ENCODE measurements around the gene LSM7.

The LSM7 gene

DNA sequence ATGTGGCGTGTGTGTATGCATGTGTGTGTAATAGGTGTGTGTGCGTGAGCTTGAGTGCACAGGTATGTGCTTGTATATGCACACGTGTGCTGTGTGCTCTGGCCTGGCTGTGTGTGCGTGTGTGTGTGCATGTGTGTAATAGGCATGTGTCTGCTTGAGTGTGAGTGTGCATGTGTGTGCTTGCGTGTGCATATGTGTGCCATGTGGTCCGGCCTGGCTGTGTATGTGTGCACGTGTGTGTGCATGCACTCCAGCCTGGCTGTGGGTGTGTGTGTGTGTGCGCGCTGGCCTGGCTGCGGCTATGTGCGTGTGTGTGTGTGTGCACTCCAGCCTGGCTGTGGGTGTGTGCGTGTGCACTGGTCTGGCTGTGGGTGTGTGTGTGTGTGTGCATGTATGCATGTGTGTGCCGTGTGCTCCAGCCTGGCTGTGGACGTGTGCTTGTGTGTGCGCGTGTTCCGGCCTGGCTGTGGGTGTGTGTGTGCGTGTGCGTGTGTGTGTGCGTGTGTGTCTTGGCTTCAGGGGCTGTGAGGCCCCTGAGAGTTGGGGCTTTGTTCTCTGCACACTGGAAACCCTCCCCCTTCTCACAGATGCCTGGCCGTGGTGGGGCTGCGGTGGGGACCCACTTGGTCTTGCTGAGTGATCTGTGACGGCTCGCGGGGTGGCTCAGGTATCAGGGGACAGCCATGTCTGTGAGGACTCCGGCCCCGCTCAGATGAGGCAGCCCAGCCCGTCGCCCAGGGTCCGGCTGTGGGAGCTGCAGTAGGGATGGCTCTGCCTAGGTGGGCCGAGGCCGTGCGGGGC is 8.3 kb upstream of the LSM7 start:
- DNase-seq, result no peak

DNA sequence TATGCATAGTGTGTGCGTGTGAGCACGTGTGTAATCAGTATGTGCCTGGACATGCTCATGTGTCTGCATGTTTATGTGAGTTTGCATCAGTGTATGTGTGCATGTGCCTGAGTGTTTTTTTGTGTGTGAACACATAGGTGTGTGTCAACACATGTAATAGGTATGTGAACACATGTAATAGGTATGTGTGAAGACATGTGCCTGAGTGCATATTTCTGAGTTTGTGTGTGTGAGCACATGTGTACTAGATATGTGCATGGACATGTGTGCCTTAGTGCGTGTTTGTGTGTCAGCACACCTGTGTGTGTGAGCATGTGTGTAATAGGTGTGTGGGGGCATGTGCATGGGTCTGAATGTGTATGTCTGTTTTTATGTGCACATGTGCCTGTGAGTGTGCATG is 7.5 kb upstream of the LSM7 start:
- no peak for DNase-seq

DNA sequence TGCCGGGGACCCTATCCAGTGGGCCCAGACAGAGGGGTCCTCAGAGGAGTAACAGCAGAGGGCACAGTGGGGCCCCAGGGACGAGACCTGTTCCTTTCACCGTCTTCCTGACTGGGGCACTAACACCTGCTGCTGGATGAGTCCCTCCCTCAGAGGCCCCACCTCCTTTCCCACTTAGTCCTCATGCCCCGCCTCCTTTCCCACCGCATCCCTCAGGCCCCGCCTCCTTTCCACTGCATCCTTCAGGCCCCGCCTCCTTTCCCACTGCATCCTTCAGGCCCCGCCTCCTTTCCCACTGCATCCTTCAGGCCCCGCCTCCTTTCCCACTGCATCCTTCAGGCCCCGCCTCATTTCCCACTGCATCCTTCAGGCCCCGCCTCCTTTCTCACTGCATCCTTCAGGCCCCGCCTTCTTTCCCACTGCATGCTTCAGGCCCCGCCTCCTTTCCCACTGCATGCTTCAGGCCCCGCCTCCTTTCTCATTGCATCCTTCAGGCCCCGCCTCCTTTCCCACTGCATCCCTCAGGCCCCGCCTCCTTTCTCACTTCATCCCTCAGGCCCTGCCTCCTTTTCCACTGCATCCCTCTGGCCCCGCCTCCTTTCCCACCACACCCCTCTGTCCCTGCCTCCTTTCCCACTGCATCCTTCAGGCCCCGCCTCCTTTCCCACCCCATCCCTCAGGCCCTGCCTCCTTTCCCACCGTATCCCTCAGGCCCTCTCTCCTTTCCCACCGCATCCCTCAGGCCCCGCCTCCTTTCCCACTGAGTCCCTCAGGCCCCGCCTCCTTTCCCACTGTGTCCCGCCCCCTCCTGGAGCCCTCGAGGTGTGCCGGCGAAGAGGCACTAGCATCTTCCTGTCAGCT is 6.8 kb upstream of the LSM7 start:
- DNase-seq, result no peak

DNA sequence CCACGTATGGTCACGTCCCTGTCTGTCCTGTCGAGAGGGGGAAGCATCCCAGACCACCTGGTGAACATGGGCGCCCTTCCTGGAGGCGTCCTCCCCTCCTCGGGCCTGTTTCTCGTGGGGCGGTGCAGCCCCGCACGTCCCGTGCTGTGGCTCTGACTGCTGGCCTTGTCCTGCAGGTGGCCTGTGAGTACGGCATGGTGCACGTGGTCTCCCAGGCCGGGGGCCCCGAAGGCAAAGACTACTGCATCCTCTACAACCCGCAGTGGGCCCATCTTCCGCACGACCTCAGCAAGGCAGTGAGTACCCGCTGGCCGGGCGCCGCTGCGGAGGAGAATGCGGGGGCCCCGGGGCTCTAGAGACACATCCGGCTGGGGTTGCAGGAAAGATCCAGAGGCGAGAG is 6.0 kb upstream of the LSM7 start:
- no peak for DNase-seq

DNA sequence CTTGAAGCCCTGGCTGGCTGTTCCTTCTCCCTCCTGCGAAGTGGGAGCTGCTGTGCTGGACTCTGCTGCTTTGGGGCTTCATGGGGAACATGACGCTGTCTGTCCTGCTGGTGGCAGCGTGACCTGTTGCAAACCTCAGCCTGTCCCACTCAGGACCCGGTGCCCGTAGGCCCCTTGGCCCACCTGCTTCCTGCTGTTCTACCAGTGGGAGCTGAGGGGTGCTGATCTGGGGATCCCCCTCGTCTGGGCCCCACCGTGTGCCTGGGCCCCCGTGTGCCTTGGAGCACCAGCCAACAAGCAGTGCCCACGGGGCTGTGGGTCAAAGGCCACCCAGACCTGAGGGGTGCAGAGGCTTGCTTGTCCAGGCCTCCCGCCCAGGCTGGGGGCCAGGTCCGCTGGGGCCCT is 5.4 kb upstream of the LSM7 start:
- no peak for DNase-seq

DNA sequence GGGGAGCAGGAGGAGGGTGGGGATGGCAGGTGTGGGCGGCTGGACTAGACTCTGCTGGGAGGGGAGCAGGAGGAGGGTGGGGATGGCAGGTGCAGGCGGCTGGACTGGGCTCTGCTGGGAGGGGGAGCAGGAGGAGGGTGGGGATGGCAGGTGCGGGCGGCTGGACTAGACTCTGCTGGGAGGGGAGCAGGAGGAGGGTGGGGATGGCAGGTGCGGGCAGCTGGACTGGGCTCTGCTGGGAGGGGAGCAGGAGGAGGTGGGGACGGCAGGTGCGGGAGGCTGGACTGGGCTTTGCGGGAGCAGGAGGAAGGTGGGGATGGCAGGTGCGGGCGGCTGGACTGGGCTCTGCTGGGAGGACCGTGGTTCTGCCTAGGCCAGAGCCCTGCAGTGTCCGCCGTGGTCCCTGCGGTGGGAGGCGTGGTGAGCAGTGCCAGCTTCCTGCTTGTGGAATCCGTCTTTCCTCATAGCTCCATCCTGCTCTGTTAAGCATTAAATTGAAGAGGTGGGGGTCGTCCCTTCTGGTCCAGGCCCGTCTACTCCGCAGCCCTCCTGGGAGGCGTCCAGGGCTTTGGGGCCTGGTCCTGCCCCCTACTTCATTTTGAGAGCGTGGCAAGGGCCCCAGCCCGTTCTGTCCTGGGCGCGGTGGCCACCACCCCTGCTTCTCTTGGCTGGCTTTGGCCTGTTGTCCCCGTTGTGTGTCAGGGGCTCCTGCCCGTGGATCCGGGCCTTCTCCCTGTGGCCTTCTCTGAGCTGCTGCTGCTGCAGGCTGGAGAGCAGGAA is 4.8 kb upstream of the LSM7 start:
- DNase-seq, result peak; percentile 43

DNA sequence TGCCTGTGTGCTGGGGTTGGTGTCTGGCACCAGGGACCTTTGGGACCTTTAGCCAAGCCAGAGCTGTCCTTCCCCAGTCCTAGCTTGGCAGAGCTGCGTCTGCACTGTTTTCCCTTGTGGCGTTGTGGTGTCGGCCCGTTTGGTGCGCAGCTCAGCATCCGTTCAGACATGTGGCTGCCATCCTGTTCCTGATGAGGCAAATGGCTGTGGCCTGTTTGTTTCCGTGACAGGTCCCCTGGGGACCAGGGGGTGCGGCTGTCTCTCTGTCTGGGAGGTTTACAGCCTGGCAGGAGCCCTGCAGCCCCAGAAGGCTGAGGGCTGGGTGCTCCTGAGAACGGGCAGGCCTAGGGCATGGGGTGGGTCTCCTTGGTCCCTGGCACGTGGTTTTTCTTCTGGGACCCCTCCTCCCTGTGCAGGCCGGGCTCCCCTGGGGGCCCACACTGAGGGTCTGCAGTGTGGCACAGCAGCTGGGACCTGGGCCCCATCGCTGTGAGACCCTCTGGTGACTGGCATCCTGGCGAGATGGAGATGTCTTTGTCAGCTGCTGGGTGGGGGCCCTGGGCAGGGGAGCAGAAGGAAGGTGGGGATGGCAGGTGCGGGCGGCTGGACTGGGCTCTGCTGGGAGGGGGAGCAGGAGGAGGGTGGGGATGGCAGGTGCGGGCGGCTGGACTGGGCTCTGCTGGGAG is 4.1 kb upstream of the LSM7 start:
- no peak for DNase-seq

DNA sequence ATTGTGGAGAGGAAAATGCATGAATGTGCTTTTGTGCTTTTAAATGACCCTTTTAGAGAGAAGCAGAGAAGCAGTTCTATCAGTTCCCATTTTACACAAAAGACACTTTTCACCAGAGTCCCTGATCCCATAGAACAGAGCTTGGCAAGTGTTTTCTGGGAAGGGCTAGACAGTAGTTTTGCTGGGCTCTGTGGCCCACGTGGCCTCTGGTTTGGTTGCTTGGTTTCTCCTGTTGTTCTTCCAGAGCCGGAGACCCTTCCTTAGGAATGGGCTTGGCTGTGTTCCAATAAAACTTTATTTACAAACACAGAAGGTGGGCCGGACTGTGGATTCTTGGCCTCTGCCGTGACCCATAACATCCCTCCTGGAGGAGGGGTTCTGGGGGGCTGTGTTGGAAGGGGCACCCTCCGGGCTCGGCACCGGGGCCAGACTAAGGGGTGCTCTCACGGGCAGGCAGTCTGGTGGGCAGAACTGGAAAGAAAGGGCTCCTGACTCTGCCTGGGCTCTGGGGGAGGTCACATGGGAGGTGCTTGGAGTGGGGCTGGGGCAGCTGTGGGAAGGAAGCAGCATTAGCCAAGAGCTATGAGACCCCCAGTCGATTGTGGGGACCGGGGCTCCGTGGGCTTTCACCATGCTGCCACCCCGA is 3.3 kb upstream of the LSM7 start:
- no peak for DNase-seq

DNA sequence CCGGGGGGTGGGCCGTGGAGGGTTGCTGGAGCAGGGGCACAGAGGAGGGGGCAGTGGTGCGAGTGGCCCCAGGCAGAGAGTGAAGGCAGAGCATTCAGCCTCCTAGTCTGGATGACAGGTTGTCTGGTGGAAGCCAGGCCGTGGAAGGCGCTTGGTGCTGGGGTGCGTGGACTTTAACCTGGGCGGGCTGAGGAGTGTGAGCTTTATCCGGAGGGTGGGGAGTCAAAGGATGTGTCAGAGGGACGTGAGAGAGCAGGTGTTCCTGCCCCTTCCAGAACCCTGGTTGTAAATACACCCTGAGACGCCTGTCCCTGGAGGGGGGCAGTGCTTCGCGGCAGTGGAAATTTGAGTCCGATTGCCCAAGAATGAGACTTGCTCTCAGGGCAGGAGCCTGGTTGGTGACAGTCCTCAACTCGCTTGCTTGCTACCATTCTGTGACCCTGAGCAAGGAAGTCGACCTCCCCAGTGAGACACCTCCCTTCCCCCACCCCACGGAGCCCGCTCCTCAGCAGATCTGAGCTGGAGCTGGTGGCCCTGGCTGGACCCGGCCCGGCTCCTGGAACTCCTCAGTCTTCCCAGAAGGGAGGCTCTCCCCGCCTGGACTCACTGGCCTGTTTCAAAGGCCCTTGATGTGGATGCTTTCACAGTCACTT is 2.4 kb upstream of the LSM7 start:
- no peak for DNase-seq

DNA sequence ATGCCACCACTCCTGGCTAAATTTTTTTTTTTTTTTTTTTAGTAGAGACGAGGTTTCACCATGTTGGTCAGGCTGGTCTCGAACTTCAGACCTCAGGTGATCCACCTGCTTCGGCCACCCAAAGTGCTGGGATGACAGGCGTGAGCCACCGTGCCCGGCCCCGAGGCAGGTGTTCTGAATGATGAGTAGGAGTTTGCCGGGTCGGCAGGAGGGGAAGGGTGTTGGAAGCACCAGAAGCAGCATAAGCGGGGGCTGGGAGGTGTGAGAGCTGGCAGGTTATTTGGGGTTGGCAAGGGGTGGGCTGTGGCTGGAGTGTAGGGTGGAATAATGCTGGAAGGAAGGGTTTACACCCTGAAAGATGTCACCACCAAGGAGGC is 1.9 kb upstream of the LSM7 start:
- no peak for DNase-seq

DNA sequence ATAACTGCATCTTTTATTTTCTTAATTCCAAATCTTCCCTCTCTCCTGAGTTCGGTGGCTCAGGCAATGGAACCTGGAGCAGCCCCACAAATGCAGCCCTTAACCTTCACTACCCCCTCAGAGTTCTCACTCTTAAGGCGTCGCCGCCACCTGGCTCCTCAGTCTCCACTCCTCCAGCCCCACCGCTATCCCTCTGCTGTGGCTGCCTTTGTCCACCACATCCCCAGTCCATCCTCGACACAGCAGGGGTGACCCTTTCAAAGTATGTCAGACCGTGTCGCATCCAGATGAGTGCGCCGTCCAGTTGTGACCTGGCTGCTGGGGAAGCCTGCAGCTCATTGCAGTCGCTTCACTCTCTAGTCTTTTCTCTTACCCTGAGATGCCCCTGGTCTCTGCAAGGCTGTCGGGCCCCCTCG is 1.1 kb upstream of the LSM7 start:
- peak; percentile 18 for DNase-seq

DNA sequence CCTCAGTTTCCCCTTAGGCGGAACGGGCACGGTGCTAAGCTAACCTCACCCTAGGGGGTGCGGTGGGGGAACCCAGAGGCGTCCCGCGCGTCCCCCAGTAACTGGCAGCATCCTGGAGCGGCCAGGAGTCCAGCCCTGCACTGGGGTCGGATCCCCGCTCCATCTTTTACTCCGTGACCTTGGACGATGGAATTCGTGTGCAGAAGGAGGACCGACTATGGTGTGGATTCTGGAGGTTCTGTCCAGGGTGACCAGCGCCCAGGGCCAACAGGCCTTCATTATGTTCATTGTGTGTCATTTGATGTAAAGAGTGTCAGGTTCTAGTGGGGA is 728 bp upstream of the LSM7 start:
- DNase-seq, result no peak

DNA sequence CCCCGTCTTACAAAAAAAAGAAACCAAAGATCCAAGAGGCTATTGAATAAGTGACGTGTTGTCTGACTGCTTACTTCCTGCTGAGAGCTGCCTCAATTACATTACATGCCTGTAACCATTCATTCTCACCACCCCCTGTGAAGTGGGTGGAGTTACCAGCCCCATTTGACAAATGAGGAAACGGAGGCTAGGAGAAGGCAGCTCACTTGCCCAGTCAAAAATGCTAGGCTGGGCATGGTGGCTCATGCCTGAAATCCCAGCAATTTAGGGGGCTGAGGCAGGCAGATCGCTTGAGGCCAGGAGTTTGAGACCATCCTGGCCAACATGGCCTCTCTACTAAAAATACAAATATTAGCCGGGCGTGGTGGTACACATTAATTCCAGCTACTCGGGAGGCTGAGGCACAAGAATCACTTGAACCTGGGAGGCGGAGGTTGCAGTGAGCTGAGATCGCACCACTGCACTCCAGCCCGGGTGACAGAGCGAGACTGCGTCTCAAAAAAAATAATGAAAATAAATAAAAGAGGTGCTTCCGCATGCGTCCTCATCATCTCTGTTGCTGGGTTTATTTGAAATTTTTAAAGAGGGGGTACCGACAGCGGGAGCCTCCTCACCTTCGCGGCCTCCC is 499 bp downstream of the LSM7 start:
- DNase-seq, result peak; percentile 51

DNA sequence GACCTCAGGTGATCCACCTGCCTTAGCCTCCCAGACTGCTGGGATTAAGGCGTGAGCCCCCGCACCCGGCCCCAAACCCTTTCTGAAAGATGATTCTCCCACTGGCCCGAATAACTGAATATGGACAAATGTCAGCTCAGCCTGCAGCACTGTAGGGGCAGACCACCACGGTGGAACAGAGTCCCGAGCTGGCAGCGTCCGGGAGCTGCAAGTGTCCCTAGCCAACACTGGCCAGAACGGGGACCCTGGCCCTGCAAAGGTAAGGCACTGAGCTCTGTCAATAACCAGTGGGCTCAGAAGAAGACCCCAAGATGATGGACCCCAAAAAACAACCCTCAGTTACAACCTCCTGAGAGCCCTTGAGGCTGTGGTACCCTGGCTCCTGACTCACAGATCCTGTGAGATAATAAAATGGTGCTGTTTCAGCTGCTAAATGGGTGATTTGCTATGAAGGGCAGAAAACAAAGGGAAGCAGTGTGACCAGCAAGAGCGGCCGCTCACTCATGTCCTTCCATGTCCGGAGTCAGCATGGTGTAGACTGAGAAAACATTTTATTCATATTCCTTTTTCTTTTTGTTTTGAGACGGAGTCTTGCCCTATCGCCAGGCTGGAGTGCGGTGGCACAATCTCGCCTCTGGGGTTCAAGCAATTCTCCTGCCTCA is 1.6 kb downstream of the LSM7 start:
- DNase-seq, result no peak

DNA sequence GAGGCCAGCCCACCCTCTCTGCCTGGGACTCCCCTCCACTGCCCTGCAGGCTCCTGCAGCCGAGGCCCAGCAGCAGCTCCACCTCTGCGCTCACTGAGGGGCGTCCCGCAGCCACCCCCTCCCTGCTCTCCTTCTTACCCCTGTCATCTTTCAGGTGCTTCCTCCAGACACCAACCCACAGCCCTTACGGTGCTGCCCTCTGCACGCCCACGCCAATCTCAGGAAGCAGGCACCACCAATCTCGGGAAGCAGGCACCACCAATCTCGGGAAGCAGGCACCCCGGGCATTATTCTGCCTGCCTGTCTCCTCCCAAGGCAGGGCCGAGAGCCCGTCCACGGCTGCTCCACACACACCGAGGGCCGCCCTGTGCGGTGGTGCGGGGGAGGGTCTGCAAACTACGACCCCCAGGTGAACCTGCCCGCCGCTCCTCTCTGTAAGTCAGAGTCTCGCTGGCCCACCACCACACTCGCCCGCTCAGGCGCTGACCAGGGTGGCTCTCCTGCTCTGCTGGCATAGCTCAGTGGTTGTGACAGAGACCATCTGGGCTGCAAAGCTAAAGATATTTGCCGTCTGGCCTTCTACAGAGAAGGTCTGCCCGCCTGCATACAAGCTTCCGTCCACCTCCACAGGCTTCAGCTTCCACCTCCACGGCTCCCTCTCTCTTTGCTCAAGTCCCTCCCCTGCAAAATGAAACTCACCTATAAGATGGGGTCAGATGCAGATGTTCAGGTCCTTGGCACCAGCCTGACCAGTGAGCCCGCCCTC is 2.9 kb downstream of the LSM7 start:
- DNase-seq, result no peak

DNA sequence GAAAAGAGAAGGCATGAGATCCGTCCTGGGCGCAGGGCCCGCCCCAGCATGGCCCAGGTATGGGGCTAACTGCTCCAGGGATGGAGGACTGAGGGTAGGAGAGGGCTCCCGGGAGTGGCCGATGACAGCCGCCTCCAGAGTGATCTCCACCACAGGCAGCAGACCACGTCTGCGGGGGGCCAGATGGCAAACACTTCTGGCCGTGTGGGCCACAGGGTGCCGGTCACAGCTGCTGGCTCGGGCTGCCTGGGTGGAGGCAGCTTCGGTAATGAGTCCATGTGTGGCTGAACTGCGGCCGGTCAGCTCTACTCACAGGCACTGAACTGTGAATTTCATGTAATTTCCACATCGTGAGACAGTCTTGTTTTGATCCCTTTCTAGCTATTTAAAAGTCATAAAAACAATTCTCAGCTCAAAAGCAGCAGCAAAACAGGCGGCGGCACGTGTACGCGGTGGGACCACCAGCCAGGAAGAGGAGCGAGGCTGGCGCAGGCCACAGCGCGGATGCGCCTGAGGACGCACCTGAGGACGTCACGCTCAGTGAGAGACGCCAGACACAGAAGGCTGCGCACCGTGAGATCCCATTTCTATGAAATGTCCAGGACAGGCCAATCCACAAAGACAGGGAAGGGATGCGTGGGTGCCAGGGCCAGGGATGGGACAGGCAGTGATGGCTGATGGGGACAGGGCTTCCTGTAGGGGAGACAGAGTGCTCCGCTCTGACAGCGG is 4.0 kb downstream of the LSM7 start:
- DNase-seq, result no peak

DNA sequence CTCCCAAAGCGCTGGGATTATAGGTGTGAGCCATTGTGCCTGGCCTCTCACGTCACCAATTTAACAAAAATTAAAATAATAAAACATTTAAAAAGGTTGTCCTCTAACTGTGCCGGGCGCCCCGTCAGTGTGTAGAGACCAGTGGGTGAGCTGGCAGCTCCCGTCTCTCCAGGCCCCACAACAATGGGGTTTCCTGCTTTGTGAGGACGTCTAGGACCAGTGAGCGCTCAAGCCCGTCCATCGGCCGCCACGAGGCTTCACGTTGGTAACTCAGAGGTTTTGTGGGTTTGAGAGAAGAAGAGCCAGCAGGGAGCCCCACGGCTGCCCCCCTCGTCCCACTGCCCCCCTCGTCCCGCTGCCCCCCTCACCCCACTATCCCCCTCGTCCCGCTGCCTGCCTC is 4.7 kb downstream of the LSM7 start:
- DNase-seq, result no peak

DNA sequence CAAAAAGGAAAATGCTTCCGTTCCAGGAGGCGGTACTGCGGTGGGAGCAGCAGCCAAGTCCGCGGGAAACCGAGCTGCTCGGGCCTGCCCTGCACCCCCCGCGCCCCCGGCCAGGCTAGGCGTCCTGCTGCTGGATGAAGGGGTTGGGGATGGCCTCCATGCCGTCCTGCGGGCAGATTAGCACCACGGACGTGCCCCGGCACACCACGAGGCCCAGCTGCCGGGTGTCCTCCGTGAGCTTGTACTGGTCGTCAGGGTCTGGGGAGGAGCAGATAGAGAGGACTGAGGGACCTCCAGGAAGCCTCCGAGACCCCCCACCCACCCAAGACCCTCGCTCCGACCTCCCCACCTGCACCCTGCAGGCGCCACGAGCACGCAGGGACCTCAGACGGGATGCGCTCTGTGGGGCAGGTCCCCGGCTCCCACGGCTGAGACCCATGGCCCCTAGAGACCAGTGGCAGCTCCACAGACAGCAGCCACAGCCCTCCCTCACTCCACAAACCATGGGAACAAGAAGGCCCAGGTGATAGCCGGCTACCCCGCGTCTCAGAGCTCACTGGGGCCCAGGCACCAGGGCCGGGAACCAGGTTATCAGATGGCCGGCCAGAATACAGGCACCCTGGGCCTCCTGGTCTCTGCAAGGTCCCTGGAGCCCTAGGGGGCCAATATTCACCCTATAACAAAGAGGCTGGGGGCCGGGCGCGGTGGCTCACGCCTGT is 6.7 kb downstream of the LSM7 start:
- no peak for DNase-seq

DNA sequence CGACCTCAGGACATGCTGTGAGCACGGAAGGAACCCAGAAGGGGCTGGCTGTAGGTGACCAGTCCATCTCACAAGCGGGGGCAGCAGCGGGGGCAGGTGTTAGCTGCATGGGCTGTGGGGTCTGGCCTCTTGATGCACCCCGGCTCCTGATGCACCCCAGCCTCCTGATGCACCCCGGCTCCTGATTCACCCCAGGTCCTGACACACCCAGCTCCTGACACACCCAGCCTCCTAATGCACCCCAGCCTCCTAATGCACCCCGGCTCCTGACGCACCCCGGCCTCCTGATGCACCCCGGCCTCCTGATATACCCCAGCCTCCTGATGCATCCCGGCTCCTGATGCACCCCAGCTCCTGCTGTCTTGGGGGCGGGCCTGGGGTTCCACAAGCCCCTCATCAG is 7.4 kb downstream of the LSM7 start:
- DNase-seq, result no peak

All from NCI-H82 (cell line).